GM23248 (cell line): ENCODE results near the gene BLOC1S3. TPM values are rescaled to one million over a fixed set of nuclear protein-coding genes. Genes with fewer than 3 reads are reported as not detected.

Experiments used
- DNase-seq: peaks from one replicate; pipeline ENCODE4 v3.0.0-alpha.2; 2015
- H2AFZ ChIP-seq: fragments of 200-600 bp; sonication (generic); 2 replicates; pipeline ENCODE4 v1.6.1; 2016; ENCODE audit warnings: antibody characterized with exemption
- H3F3A ChIP-seq: fragments of 200-600 bp; sonication (generic); 2 replicates; pipeline ENCODE4 v1.6.1; 2016; ENCODE audit warnings: mild to moderate bottlenecking, antibody characterized with exemption, mixed run types; ENCODE audit not compliant: insufficient read depth
- H3K27ac ChIP-seq: fragments of 200-600 bp; sonication (generic); 2 replicates; pipeline ENCODE4 v1.5.1; 2016; ENCODE audit warnings: mild to moderate bottlenecking
- H3K27me3 ChIP-seq: fragments of 200-600 bp; sonication (generic); replicated peaks from 2 replicates; pipeline ENCODE4 v1.6.1; 2016; ENCODE audit warnings: mild to moderate bottlenecking; ENCODE audit not compliant: insufficient read depth
- H3K36me3 ChIP-seq: fragments of 200-600 bp; sonication (generic); 2 replicates; pipeline ENCODE4 v1.6.1; 2016; ENCODE audit warnings: low read depth, mild to moderate bottlenecking
- H3K4me1 ChIP-seq: fragments of 200-600 bp; sonication (generic); 2 replicates; pipeline ENCODE4 v1.6.1; 2016; ENCODE audit warnings: mild to moderate bottlenecking; ENCODE audit not compliant: insufficient read depth
- H3K4me2 ChIP-seq: fragments of 200-600 bp; sonication (generic); one replicate; pipeline ENCODE4 v1.6.1; 2016; ENCODE audit warnings: mild to moderate bottlenecking; ENCODE audit not compliant: unreplicated experiment
- H3K4me3 ChIP-seq: fragments of 200-600 bp; sonication (generic); 2 replicates; pipeline ENCODE4 v1.5.1; 2016; ENCODE audit warnings: mild to moderate bottlenecking
- H3K79me2 ChIP-seq: fragments of 200-600 bp; sonication (generic); 2 replicates; pipeline ENCODE4 v1.6.1; 2016; ENCODE audit warnings: mild to moderate bottlenecking; ENCODE audit not compliant: insufficient read depth
- H3K9ac ChIP-seq: fragments of 200-600 bp; sonication (generic); 2 replicates; pipeline ENCODE4 v1.6.1; 2016; ENCODE audit warnings: mild to moderate bottlenecking
- H3K9me2 ChIP-seq: fragments of 200-600 bp; sonication (generic); 2 replicates; pipeline ENCODE4 v1.6.1; 2016; ENCODE audit warnings: mixed run types, mild to moderate bottlenecking, moderate library complexity; ENCODE audit not compliant: insufficient read depth
- H3K9me3 ChIP-seq: fragments of 200-600 bp; sonication (generic); one replicate; pipeline ENCODE4 v1.6.1; 2017; ENCODE audit warnings: low read depth
- H4K20me1 ChIP-seq: fragments of 200-600 bp; sonication (generic); 2 replicates; pipeline ENCODE4 v1.6.0; 2016; ENCODE audit not compliant: insufficient read depth
- EZH2 ChIP-seq: fragments of 200-600 bp; sonication (generic); IDR thresholded peaks from 2 replicates; pipeline ENCODE4 v1.6.1; 2018; ENCODE audit warnings: antibody characterized with exemption, mild to moderate bottlenecking; ENCODE audit not compliant: insufficient read depth, poor library complexity, severe bottlenecking
- EZH2phosphoT487 ChIP-seq: fragments of 200-600 bp; sonication (generic); IDR thresholded peaks from 2 replicates; pipeline ENCODE4 v1.6.1; 2018; ENCODE audit warnings: antibody characterized with exemption, moderate library complexity, mild to moderate bottlenecking, low read depth; ENCODE audit not compliant: insufficient read depth
- WGBS, 2 experiments: methylation state at CpG; one replicate each; pipeline ENCODE4 v1.1.6; 2015 to 2017; ENCODE audit warnings: low lambda C conversion rate in 2 of 2, low coverage in 1 of 2; ENCODE audit errors: missing lambda C conversion rate in 2 of 2; 5-methylcytosine and 5-hydroxymethylcytosine counted together
- in situ Hi-C: fragments of 300-500 bp; cut with MboI; formaldehyde crosslinking; loops from 2 replicates; pipeline ENCODE4 v1.15.0; 2020
- polyA plus RNA-seq: library from polyadenylated mRNA; unstranded; fragments of >200 nt; fragmentation: Nextera tagmentation; extraction: Ambion mirVana; gene quantifications from 2 replicates; pipeline ENCODE4 v1.2.1, GENCODE V29; 2016
- total RNA-seq: library from RNA; depleted of rRNA; stranded (reverse); fragments of >200 nt; shearing (Covaris generic); gene quantifications from 2 replicates; pipeline ENCODE4 v1.2.3, GENCODE V29; 2014

BLOC1S3 gene
- total and polyA plus RNA-seq, 2 experiments from 2014 or later: 4.3 to 7.2 TPM

GRCh38 chr19:45187421-45188100 is 9.0 kb downstream of the BLOC1S3 start:
- no peak for TF ChIP-seq EZH2
- TF ChIP-seq EZH2phosphoT487: no peak
- H4K20me1 ChIP-seq: no peaks in the 10 kb centered on the region
- in situ Hi-C loops: no loop called here
- no peak overlapping the region for H3K4me3 ChIP-seq
- H2AFZ ChIP-seq: no peak overlapping the region
- H3K9me2 ChIP-seq: no peaks in the 10 kb centered on the region
- H3K27ac ChIP-seq: no peak overlapping the region
- no peak overlapping the region for H3K9ac ChIP-seq
- WGBS, 2 experiments: 48 to 56% methylated on average over 12 of the region's 12 CpGs
- H3K27me3 ChIP-seq: no peaks in the 10 kb centered on the region
- no peak overlapping the region for H3K4me2 ChIP-seq
- no peaks in the 10 kb centered on the region for H3K36me3 ChIP-seq
- DNase-seq: peak; percentile 29
- H3K9me3 ChIP-seq: no peaks in the 10 kb centered on the region
- no peaks in the 10 kb centered on the region for H3K79me2 ChIP-seq
- H3K4me1 ChIP-seq: no peaks in the 10 kb centered on the region
- no peaks in the 10 kb centered on the region for H3F3A ChIP-seq

- Histone ChIP-seq H3K27me3 (no peaks in the 10 kb centered on the region), H4K20me1 (no peaks in the 10 kb centered on the region), H3K9me2 (no peaks in the 10 kb centered on the region), H3K79me2 (no peaks in the 10 kb centered on the region), H3K4me3 (no peak overlapping the region), H3K36me3 (no peaks in the 10 kb centered on the region), H3F3A (no peaks in the 10 kb centered on the region), H3K4me1 (no peaks in the 10 kb centered on the region), H2AFZ (no peak overlapping the region), H3K27ac (no peak overlapping the region), H3K4me2 (no peak overlapping the region), H3K9ac (no peak overlapping the region), H3K9me3 (no peaks in the 10 kb centered on the region)
- in situ Hi-C loops: no loop called here
- 64 to 72% methylated on average over 1 of the region's 1 CpG for WGBS, 2 experiments
- DNase-seq: no peak
- no peak for TF ChIP-seq EZH2phosphoT487
- TF ChIP-seq EZH2: no peak
These were observed 11.4 kb downstream of the BLOC1S3 start for GRCh38 chr19:45189971-45190370.

GRCh38 chr19:45191375-45191774 is 12.8 kb downstream of the BLOC1S3 start:
- peaks cover 4% of the 10 kb centered on the region; the same call in 1 of the 2 replicates for H3K4me1 ChIP-seq

GRCh38 chr19:45195764-45196163 is 17.2 kb downstream of the BLOC1S3 start:
- in situ Hi-C loops: no loop called here
- no peaks in the 10 kb centered on the region for H3K79me2 ChIP-seq
- 6 to 9% methylated on average over 6 of the region's 6 CpGs for WGBS, 2 experiments
- H3K27me3 ChIP-seq: no peaks in the 10 kb centered on the region
- TF ChIP-seq EZH2: no peak
- no peak for TF ChIP-seq EZH2phosphoT487
- no peak overlapping the region for H3K4me2 ChIP-seq
- peaks cover 4% of the 10 kb centered on the region; the same call in 1 of the 2 replicates for H3K4me1 ChIP-seq
- no peak overlapping the region for H3K9ac ChIP-seq
- no peak overlapping the region for H3K4me3 ChIP-seq
- no peaks in the 10 kb centered on the region for H3F3A ChIP-seq
- H3K9me3 ChIP-seq: no peaks in the 10 kb centered on the region
- no peaks in the 10 kb centered on the region for H4K20me1 ChIP-seq
- peak; percentile 80 for DNase-seq
- no peaks in the 10 kb centered on the region for H3K36me3 ChIP-seq
- H3K9me2 ChIP-seq: no peaks in the 10 kb centered on the region
- H3K27ac ChIP-seq: peak overlapping the region; percentile 32; the same call in 1 of the 2 replicates
- H2AFZ ChIP-seq: no peak overlapping the region

More at GRCh38 chr19:45191375-45191774, 12.8 kb downstream of the BLOC1S3 start:
- Histone ChIP-seq H3K9ac (no peak overlapping the region), H3K79me2 (no peaks in the 10 kb centered on the region), H3K4me2 (no peak overlapping the region), H3F3A (no peaks in the 10 kb centered on the region), H4K20me1 (no peaks in the 10 kb centered on the region), H2AFZ (no peak overlapping the region), H3K9me2 (no peaks in the 10 kb centered on the region), H3K27ac (no peak overlapping the region), H3K27me3 (no peaks in the 10 kb centered on the region), H3K9me3 (no peaks in the 10 kb centered on the region), H3K4me3 (no peak overlapping the region), H3K36me3 (no peaks in the 10 kb centered on the region)
- TF ChIP-seq EZH2phosphoT487: no peak
- no peak for TF ChIP-seq EZH2
- no peak for DNase-seq
- 96 to 100% methylated on average over 4 of the region's 4 CpGs for WGBS, 2 experiments
- in situ Hi-C loops: no loop called here
